Limb (tissue), 2 donors: ENCODE data around the gene PTPRT.
A peak's percentile ranks its signal among the peaks of the same experiment; 100 is the strongest.

ENCODE experiments used
- DNase-seq, 2 donors: peaks; one replicate each; pipeline ENCODE4 v3.0.0-alpha.2; 2016; ENCODE audit errors: extremely low spot score in 2 of 2

The PTPRT gene

GRCh38 chr20:42401613-42402012 lies 788.1 kb downstream of the PTPRT start:
- DNase-seq = no peak

GRCh38 chr20:42399802-42400201 lies 789.9 kb downstream of the PTPRT start:
- DNase-seq = peak in 1 of 2 donors; percentile 16

- no peak for DNase-seq
Measured at GRCh38 chr20:42392442-42392841, 797.3 kb downstream of the PTPRT start.

GRCh38 chr20:42391807-42392206 lies 797.9 kb downstream of the PTPRT start:
- DNase-seq = no peak

- DNase-seq = no peak
Measured at GRCh38 chr20:42380287-42380686, 809.4 kb downstream of the PTPRT start.

- no peak for DNase-seq
Measured at GRCh38 chr20:42379385-42379784, 810.3 kb downstream of the PTPRT start.

- no peak for DNase-seq
Measured at GRCh38 chr20:42378826-42379225, 810.9 kb downstream of the PTPRT start.

GRCh38 chr20:42376131-42376530 lies 813.6 kb downstream of the PTPRT start:
- DNase-seq = no peak

- no peak for DNase-seq
Measured at GRCh38 chr20:42373049-42373448, 816.7 kb downstream of the PTPRT start.

- DNase-seq = no peak
Measured at GRCh38 chr20:42370075-42370474, 819.6 kb downstream of the PTPRT start.

- no peak for DNase-seq
Measured at GRCh38 chr20:42368910-42369309, 820.8 kb downstream of the PTPRT start.

GRCh38 chr20:42366626-42367025 lies 823.1 kb downstream of the PTPRT start:
- DNase-seq = no peak

- DNase-seq = no peak
Measured at GRCh38 chr20:42364446-42364845, 825.3 kb downstream of the PTPRT start.

GRCh38 chr20:42361402-42361970 lies 828.2 kb downstream of the PTPRT start:
- no peak for DNase-seq

- DNase-seq = no peak
Measured at GRCh38 chr20:42360621-42361020, 829.1 kb downstream of the PTPRT start.

- no peak for DNase-seq
Measured at GRCh38 chr20:42359617-42360016, 830.1 kb downstream of the PTPRT start.

- DNase-seq = no peak
Measured at GRCh38 chr20:42352096-42352495, 837.6 kb downstream of the PTPRT start.

GRCh38 chr20:42350521-42350920 lies 839.2 kb downstream of the PTPRT start:
- DNase-seq = no peak

GRCh38 chr20:42346189-42347170 lies 843.2 kb downstream of the PTPRT start:
- no peak for DNase-seq

- no peak for DNase-seq
Measured at GRCh38 chr20:42341654-42342053, 848.1 kb downstream of the PTPRT start.

- peak in 1 of 2 donors; percentile 31 for DNase-seq
Measured at GRCh38 chr20:42340368-42340767, 849.3 kb downstream of the PTPRT start.

- DNase-seq = peak; percentile 38 to 80
Measured at GRCh38 chr20:42338294-42339201, 851.2 kb downstream of the PTPRT start.
